CD4-positive, alpha-beta T cell treated with Interleukin-17A for 4 hours (primary cell): Measurements from ENCODE around the gene CCDC154.
"Not testable (repeated sequence)": the region's sequence is repeated elsewhere in the genome, so short reads cannot be mapped to it uniquely, and the experiment has no call there.

ENCODE experiments used
- DNase-seq: peaks from one replicate; pipeline ENCODE4 v3.0.0-alpha.2; 2020; ENCODE audit warnings: mixed read lengths

The CCDC154 gene

DNA sequence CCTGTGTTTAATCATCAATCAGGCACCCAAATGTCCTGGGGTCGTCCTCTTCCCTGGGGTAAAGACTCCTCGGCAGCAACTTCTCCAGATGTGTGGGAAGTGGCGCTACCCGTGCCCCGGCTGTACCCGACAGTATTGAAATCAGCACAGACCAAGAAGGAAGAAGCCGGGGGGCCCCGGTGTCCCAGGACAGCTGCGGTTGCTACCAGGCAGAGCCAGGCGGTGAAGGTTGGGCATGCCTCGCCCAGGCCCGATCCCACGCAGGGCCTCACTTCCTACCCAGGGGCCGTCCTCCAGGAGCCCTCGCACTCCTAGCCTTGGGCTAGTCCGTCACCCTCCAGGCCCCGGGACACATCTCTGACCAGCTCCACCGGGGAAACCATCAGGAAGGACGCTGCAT, 9.0 kb upstream of the CCDC154 start:
- no peak for DNase-seq

GRCh38 chr16:1452530-1452929, 8.2 kb upstream of the CCDC154 start:
- no peak for DNase-seq

GRCh38 chr16:1451702-1452392, 7.5 kb upstream of the CCDC154 start:
- no peak for DNase-seq

GRCh38 chr16:1450841-1451240, 6.5 kb upstream of the CCDC154 start:
- no peak for DNase-seq

GRCh38 chr16:1450218-1450617, 5.9 kb upstream of the CCDC154 start:
- DNase-seq: no peak

GRCh38 chr16:1449201-1449788, 4.9 kb upstream of the CCDC154 start:
- no peak for DNase-seq

DNA sequence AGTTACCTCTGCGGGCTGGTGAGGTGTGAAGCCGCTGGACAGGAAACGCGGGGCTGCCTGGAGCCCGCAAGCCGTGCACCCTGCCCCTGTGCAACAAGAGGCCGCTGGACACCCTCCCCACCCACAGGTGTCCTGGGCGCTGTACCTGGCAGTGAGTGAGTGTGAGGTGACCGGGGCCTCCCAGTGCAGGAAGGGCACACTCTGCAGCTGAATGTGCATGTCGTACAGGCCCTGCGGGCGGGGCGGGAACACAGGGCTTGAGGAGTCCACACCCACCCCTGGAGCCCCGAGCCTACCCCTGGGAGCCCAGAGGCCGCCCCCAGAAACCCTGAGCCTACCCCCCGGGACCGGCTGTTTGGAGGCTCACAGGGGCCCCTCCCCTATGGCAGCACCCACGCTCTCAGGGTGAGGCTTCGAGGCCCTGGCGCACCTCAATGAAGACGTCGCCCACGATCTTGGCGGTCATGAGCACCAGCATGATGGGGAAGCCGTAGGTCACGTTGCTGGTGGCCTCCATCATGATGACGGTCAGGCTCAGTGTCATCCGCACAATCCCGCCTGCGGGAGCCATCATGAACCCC, 4.3 kb upstream of the CCDC154 start:
- DNase-seq: no peak

GRCh38 chr16:1447965-1448364, 3.6 kb upstream of the CCDC154 start:
- DNase-seq: no peak

DNA sequence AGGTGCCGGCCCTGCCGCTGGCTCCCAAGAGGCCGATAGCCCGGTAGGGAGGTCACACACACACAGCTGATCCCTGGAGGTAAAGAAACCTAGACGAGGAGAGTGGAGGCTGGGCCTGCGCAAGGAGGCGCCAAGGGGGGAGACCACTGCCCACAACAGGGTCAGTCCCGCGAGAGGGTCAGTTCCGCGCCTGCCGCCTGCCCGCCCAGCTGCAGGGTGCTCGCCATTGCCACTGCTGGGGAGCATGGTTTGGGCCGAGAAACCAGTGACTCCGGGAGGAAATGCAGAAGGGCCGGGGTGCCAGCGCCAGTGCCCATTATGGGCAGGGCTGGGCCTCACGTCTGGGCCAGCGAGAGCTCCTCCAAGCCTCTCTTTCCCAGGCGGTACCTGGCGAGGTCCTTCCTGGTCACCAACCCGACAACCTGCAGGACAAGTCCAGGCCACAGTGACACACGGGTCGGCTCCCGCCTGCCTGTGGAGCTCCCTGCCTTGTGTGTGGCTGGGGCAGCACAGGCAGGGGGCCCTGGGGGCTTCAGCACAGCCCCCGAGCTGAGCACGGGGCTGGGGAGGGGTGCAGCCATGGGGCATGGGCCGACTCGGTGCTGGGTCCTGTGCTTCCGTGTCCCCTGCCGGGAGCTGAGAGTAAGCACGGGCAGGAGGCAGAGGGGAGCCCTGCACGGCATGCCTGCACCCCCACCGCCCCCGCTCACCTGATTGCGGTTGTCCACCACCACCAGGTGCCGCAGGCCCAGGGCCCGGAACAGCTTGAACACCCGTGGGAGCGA, 2.1 kb upstream of the CCDC154 start:
- no peak for DNase-seq

GRCh38 chr16:1445518-1446203, 1.3 kb upstream of the CCDC154 start:
- DNase-seq: no peak

GRCh38 chr16:1444730-1445517, 568 bp upstream of the CCDC154 start:
- DNase-seq: no peak

- no peak for DNase-seq
These were observed 868 bp downstream of the CCDC154 start for GRCh38 chr16:1443403-1443973.

DNA sequence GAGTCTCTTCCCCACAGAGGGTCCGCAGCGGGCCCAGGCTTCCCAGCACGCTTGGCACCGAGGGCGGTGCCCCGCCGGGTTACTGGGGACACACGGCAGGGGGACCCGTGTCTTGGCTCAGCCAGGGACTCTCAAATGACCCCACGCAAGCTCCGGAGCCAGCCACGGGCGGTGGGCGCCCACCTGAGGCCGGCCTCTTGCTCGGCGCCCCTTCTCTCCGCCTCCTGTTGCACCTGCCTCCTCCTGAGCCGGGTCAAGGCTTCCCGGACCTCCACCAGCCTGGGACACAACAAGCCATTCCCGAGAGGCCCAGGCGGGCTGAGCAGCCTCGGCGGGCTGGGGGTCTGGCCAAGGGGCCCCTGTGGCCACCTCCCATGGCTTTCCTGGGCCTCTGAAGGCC, 1.7 kb downstream of the CCDC154 start:
- no peak for DNase-seq

- DNase-seq: no peak
These were observed 2.9 kb downstream of the CCDC154 start for GRCh38 chr16:1441391-1441829.

GRCh38 chr16:1439699-1440074, 4.7 kb downstream of the CCDC154 start:
- DNase-seq: not testable (repeated sequence)

GRCh38 chr16:1439058-1439698, 5.2 kb downstream of the CCDC154 start:
- DNase-seq: no peak

DNA sequence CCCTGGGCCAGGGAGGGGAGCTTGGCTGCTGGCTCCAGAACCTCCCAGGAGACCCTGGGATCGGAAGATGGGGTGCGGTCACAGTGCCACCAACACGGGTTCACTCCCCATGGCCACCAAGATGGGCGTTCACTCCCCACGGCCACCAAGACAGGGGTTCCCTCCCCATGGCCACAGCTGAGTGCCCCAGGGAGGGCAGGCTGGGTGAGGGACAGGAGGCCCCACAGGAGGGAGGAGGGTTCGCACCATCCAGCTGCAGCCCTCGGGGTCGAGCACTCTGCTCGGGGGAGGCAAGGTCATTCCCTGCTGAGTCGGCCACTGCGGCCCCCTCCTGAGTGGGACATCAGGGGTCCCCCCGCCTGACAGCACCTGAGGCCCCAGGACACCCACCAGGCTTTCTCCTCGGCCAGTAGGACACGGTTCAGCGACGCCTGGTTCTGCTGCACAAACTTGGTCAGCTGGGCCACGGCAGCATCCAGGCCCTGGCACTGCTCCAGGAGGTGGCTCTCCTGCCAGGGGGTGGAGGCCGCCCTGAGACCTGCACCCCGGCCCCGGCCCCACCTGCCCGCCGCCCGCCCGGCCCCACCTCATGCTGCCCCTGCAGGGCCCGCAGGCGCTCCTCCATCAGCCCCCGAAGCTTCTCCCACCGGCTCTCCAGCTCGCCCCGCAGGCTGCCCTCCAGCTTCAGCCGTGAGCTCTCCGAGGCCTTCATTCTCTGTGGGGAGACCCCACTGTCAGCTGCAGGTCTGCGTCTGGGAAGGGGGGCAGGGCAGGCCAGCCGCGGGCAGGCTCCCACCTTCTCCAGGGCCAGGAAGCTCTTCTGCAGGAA, 5.9 kb downstream of the CCDC154 start:
- no peak for DNase-seq

GRCh38 chr16:1437606-1438005, 6.8 kb downstream of the CCDC154 start:
- DNase-seq: no peak

DNA sequence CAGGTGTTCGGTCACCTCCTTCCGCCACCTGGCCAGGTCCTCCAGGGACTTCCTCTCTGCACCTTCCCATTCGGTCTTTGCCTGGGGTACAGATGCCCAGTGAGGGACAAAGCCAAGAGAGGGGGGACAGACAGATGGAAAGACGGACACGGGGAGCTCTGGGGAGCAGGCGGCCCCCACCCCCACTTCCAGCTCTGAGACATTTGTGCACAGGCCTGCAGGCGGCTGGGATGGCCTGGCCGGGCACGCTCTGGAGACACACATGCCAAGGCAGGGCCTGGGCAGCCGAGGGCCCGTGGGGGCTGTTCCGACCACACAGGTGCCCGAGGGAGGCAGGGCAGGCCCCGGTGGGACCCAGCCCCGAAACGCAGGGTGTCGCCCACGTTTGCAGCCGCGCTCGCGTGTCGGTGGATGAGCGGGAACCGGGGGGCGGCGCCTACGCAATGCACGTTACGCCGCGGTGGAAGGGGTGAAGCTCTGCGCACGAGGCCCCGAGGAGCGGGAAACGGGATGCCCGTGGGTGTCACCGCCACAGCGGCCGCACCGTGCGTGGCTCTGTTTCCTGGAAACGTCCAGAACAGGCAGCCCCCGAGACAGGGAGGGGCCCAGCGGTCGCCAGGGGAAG, 7.5 kb downstream of the CCDC154 start:
- no peak for DNase-seq
